Neuron (in vitro differentiated cells): ENCODE results near the gene NHS.

Source experiments
- H2AFZ ChIP-seq: one replicate; pipeline ENCODE4 v1.6.1; 2013; ENCODE audit warnings: low read depth, mild to moderate bottlenecking, inconsistent platforms, low read length, moderate library complexity
- H3K27me3 ChIP-seq: one replicate; pipeline ENCODE4 v1.6.1; 2013; ENCODE audit warnings: low read length; ENCODE audit not compliant: insufficient read depth
- H3K36me3 ChIP-seq: one replicate; pipeline ENCODE4 v1.6.1; 2013; ENCODE audit warnings: low read length; ENCODE audit not compliant: insufficient read depth
- H3K4me1 ChIP-seq: one replicate; pipeline ENCODE4 v1.6.1; 2013; ENCODE audit warnings: low read length; ENCODE audit not compliant: insufficient read depth
- H3K4me3 ChIP-seq: 2 replicates; pipeline ENCODE4 v1.5.1; 2013; ENCODE audit warnings: mild to moderate bottlenecking, low read length, moderate library complexity
- H3K9me3 ChIP-seq: one replicate; pipeline ENCODE4 v1.6.1; 2013; ENCODE audit warnings: low read length

NHS gene

GRCh38 chrX:17713288-17713687, 338.3 kb downstream of the NHS start:
- H3K4me1 ChIP-seq, result no peaks in the 10 kb centered on the region
- no peaks in the 10 kb centered on the region for H3K27me3 ChIP-seq
- no peaks in the 10 kb centered on the region for H3K9me3 ChIP-seq
- H2AFZ ChIP-seq, result no peak overlapping the region
- H3K4me3 ChIP-seq, result no peak overlapping the region
- H3K36me3 ChIP-seq, result no peaks in the 10 kb centered on the region

GRCh38 chrX:17718649-17719165, 343.7 kb downstream of the NHS start:
- Histone ChIP-seq H3K36me3 (no peaks in the 10 kb centered on the region), H3K4me1 (peaks cover 36% of the 10 kb centered on the region), H3K4me3 (no peak overlapping the region), H2AFZ (no peak overlapping the region), H3K27me3 (no peaks in the 10 kb centered on the region), H3K9me3 (no peaks in the 10 kb centered on the region)

GRCh38 chrX:17719711-17720110, 344.7 kb downstream of the NHS start:
- Histone ChIP-seq H3K27me3 (no peaks in the 10 kb centered on the region), H2AFZ (peak overlapping the region; percentile 36), H3K9me3 (no peaks in the 10 kb centered on the region), H3K4me1 (peaks cover 36% of the 10 kb centered on the region), H3K4me3 (peak overlapping the region; percentile 37), H3K36me3 (peaks cover 2% of the 10 kb centered on the region)

- no peaks in the 10 kb centered on the region for H3K27me3 ChIP-seq
- no peak overlapping the region for H2AFZ ChIP-seq
- no peaks in the 10 kb centered on the region for H3K9me3 ChIP-seq
- H3K4me1 ChIP-seq, result peaks cover 36% of the 10 kb centered on the region
- H3K4me3 ChIP-seq, result no peak overlapping the region
- H3K36me3 ChIP-seq, result peaks cover 12% of the 10 kb centered on the region
Measured at GRCh38 chrX:17721715-17722114, 346.7 kb downstream of the NHS start.

- H3K27me3 ChIP-seq, result no peaks in the 10 kb centered on the region
- H3K4me1 ChIP-seq, result peaks cover 23% of the 10 kb centered on the region
- H2AFZ ChIP-seq, result no peak overlapping the region
- H3K9me3 ChIP-seq, result no peaks in the 10 kb centered on the region
- no peak overlapping the region for H3K4me3 ChIP-seq
- peaks cover 34% of the 10 kb centered on the region for H3K36me3 ChIP-seq
Measured at GRCh38 chrX:17725181-17725580, 350.2 kb downstream of the NHS start.

GRCh38 chrX:17732138-17732783, 357.3 kb downstream of the NHS start:
- Histone ChIP-seq H3K36me3 (peaks cover 20% of the 10 kb centered on the region), H3K4me1 (peaks cover 17% of the 10 kb centered on the region), H2AFZ (no peak overlapping the region), H3K27me3 (no peaks in the 10 kb centered on the region), H3K4me3 (no peak overlapping the region), H3K9me3 (no peaks in the 10 kb centered on the region)

GRCh38 chrX:17735406-17735805, 360.4 kb downstream of the NHS start:
- Histone ChIP-seq H3K4me1 (peaks cover 17% of the 10 kb centered on the region), H3K27me3 (no peaks in the 10 kb centered on the region), H3K9me3 (no peaks in the 10 kb centered on the region), H3K4me3 (no peak overlapping the region), H3K36me3 (peaks cover under 1% of the 10 kb centered on the region), H2AFZ (no peak overlapping the region)

GRCh38 chrX:17736478-17736855, 361.5 kb downstream of the NHS start:
- H3K4me1 ChIP-seq, result peaks cover 17% of the 10 kb centered on the region

GRCh38 chrX:17736856-17737709, 362.1 kb downstream of the NHS start, which contains the start of gene SCML1:
Gene SCML1, plus strand, starts transcription at chrX:17737493. Its CDS starts 6,694 bp downstream, at chrX:17744187.
- H3K9me3 ChIP-seq, result no peaks in the 10 kb centered on the region
- peak within 1 kb of the TSS; percentile 8 for H2AFZ ChIP-seq
- H3K4me3 ChIP-seq, result peak within 1 kb of the TSS; percentile 77
- H3K4me1 ChIP-seq, result peaks cover 17% of the 10 kb centered on the region
- no peaks in the 10 kb centered on the region for H3K36me3 ChIP-seq
- H3K27me3 ChIP-seq, result no peaks in the 10 kb centered on the region

More at GRCh38 chrX:17736478-17736855, 361.5 kb downstream of the NHS start:
- Histone ChIP-seq H3K4me3 (peak overlapping the region; percentile 53), H3K36me3 (no peaks in the 10 kb centered on the region), H3K27me3 (no peaks in the 10 kb centered on the region), H3K9me3 (no peaks in the 10 kb centered on the region), H2AFZ (no peak overlapping the region)

- peak overlapping the region; percentile 77 for H3K4me3 ChIP-seq
- peak overlapping the region; percentile 8 for H2AFZ ChIP-seq
- H3K4me1 ChIP-seq, result peaks cover 17% of the 10 kb centered on the region
- H3K9me3 ChIP-seq, result no peaks in the 10 kb centered on the region
- no peaks in the 10 kb centered on the region for H3K36me3 ChIP-seq
- no peaks in the 10 kb centered on the region for H3K27me3 ChIP-seq
Measured at GRCh38 chrX:17737710-17737985, 362.6 kb downstream of the NHS start.

- Histone ChIP-seq H3K4me1 (peaks cover 15% of the 10 kb centered on the region), H2AFZ (peak overlapping the region; percentile 8), H3K4me3 (peak overlapping the region; percentile 77), H3K36me3 (no peaks in the 10 kb centered on the region), H3K9me3 (no peaks in the 10 kb centered on the region), H3K27me3 (no peaks in the 10 kb centered on the region)
Measured at GRCh38 chrX:17737986-17738713, 363.1 kb downstream of the NHS start.

- no peaks in the 10 kb centered on the region for H3K36me3 ChIP-seq
Measured at GRCh38 chrX:17738737-17739535, 363.9 kb downstream of the NHS start.

More at GRCh38 chrX:17738737-17739535, 363.9 kb downstream of the NHS start:
- H2AFZ ChIP-seq, result peak overlapping the region; percentile 8
- no peaks in the 10 kb centered on the region for H3K27me3 ChIP-seq
- H3K9me3 ChIP-seq, result no peaks in the 10 kb centered on the region
- H3K4me1 ChIP-seq, result peaks cover 7% of the 10 kb centered on the region
- peak overlapping the region; percentile 77 for H3K4me3 ChIP-seq
